SK-N-SH (cell line): Measurements from ENCODE around the gene EFHD1. TPM values are rescaled to one million over a fixed set of nuclear protein-coding genes. Genes with fewer than 3 reads are reported as not detected.

Experiments
- CTCF ChIA-PET: fragments of 300-600, 350-600 bp; formaldehyde crosslinking; extraction: SDS; loops from one replicate; lab custom pipeline; 2021; lab: Yijun Ruan, JAX
- POLR2A ChIA-PET: fragments of 350-600 bp; sonication (Branson Sonifier 250); formaldehyde crosslinking; extraction: SDS; loops from one replicate; lab custom pipeline; 2020; ENCODE audit warnings: antibody characterized with exemption, inconsistent platforms; lab: Yijun Ruan, JAX
- DNase-seq: peaks from one replicate; pipeline ENCODE4 v3.0.0; 2012
- H2AFZ ChIP-seq: fragments of 200-600 bp; sonication (generic); 2 replicates; pipeline ENCODE4 v1.8.1; 2016; ENCODE audit warnings: antibody characterized with exemption, mild to moderate bottlenecking, low read depth
- H3F3A ChIP-seq: fragments of 200-600 bp; sonication (generic); replicated peaks from 2 replicates; pipeline ENCODE3; 2016; ENCODE audit warnings: antibody characterized with exemption, mild to moderate bottlenecking; ENCODE audit not compliant: insufficient read depth
- H3K27ac ChIP-seq, 2 experiments: fragments of 200-500 bp in 1 of 2; fragments of 200-600 bp in 1 of 2; sonication (Bioruptor generic) in 1 of 2; sonication (generic), shearing (Covaris generic) in 1 of 2; 2 replicates each; pipeline versions ENCODE4 v1.5.1 to v1.6.1; 2014 to 2016; ENCODE audit warnings: low read depth in 2 of 2, inconsistent platforms in 1 of 2, low read length in 1 of 2, mild to moderate bottlenecking in 1 of 2, mixed read lengths in 1 of 2
- H3K27me3 ChIP-seq: fragments of 200-600 bp; sonication (generic), shearing (Covaris generic); 2 replicates; pipeline ENCODE4 v1.6.1; 2016; ENCODE audit warnings: mixed run types; ENCODE audit not compliant: insufficient read depth
- H3K36me3 ChIP-seq, 2 experiments: fragments of 200-500 bp in 1 of 2; fragments of 200-600 bp in 1 of 2; sonication (Bioruptor generic) in 1 of 2; sonication (generic) in 1 of 2; replicated peaks in 1 of 2; 2 replicates each; pipeline versions ENCODE3 to v1.5.1; 2014 to 2016; ENCODE audit warnings: low read length in 1 of 2, mild to moderate bottlenecking in 1 of 2; ENCODE audit not compliant: insufficient read depth in 2 of 2, control insufficient read depth in 1 of 2
- H3K4me1 ChIP-seq, 2 experiments: fragments of 200-500 bp in 1 of 2; fragments of 200-600 bp in 1 of 2; sonication (Bioruptor generic) in 1 of 2; sonication (generic), shearing (Covaris generic) in 1 of 2; 2 replicates each; pipeline versions ENCODE4 v1.5.1 to v1.6.1; 2014 to 2016; ENCODE audit warnings: low read depth in 1 of 2, low read length in 1 of 2, mixed run types in 1 of 2; ENCODE audit not compliant: insufficient read depth in 2 of 2, control insufficient read depth in 1 of 2
- H3K4me2 ChIP-seq: fragments of 200-600 bp; sonication (generic), shearing (Covaris generic); 2 replicates; pipeline ENCODE4 v1.6.1; 2017; ENCODE audit warnings: mixed run types
- H3K4me3 ChIP-seq, 2 experiments: fragments of 200-500 bp in 1 of 2; fragments of 200-600 bp in 1 of 2; sonication (Bioruptor generic) in 1 of 2; sonication (generic), shearing (Covaris generic) in 1 of 2; 2 replicates each; pipeline versions ENCODE4 v1.5.1 to v1.8.1; 2014 to 2016; ENCODE audit warnings: low read depth in 2 of 2, inconsistent platforms in 1 of 2, low read length in 1 of 2, mild to moderate bottlenecking in 1 of 2, mixed read lengths in 1 of 2, moderate library complexity in 1 of 2
- H3K79me2 ChIP-seq: fragments of 200-600 bp; sonication (generic); 2 replicates; pipeline ENCODE4 v1.8.1; 2017; ENCODE audit warnings: mild to moderate bottlenecking; ENCODE audit not compliant: insufficient read depth
- H3K9ac ChIP-seq: fragments of 200-600 bp; sonication (generic); 2 replicates; pipeline ENCODE4 v1.6.1; 2017; ENCODE audit warnings: mixed run types
- H3K9me2 ChIP-seq: fragments of 200-600 bp; sonication (generic); 2 replicates; pipeline ENCODE4 v1.6.1; 2017; ENCODE audit warnings: mixed run types
- H3K9me3 ChIP-seq: fragments of 200-600 bp; sonication (generic); 2 replicates; pipeline ENCODE4 v1.6.1; 2017; ENCODE audit warnings: mixed run types, mild to moderate bottlenecking, moderate library complexity
- H4K20me1 ChIP-seq: fragments of 200-600 bp; sonication (generic); 2 replicates; pipeline ENCODE4 v1.6.1; 2017; ENCODE audit warnings: mild to moderate bottlenecking, mixed run types; ENCODE audit not compliant: insufficient read depth
- CHD2 ChIP-seq: fragments of 150-350 bp; IDR thresholded peaks from 2 replicates; pipeline ENCODE4 v1.6.1; 2018; ENCODE audit warnings: low read length; ENCODE audit not compliant: partially characterized antibody
- CTCF ChIP-seq: fragments of 200-600 bp; sonication (generic); IDR thresholded peaks from 2 replicates; pipeline ENCODE4 v1.6.1; 2017; ENCODE audit warnings: antibody characterized with exemption, mild to moderate bottlenecking, moderate library complexity
- ELF1 ChIP-seq: IDR thresholded peaks from 2 replicates; pipeline ENCODE4 v1.4.0; 2012
- EP300 ChIP-seq, 2 experiments: IDR thresholded peaks; 2 replicates each; pipeline versions ENCODE4 v1.4.0 to v1.6.1; 2012; ENCODE audit warnings: borderline replicate concordance in 1 of 2, low read depth in 1 of 2, low read length in 1 of 2
- FOSL2 ChIP-seq: IDR thresholded peaks from 2 replicates; pipeline ENCODE4 v1.4.0; 2012; ENCODE audit warnings: low read depth, mild to moderate bottlenecking, moderate library complexity, borderline replicate concordance
- FOXJ3 ChIP-seq: sonication (generic); formaldehyde crosslinking; IDR thresholded peaks from 2 replicates; pipeline ENCODE4 v1.5.1; 2020; ENCODE audit warnings: mild to moderate bottlenecking, missing genetic modification reagents
- MEF2A ChIP-seq: IDR thresholded peaks from 2 replicates; pipeline ENCODE4 v1.4.0; 2012; ENCODE audit warnings: low read depth, borderline replicate concordance
- MXI1 ChIP-seq: IDR thresholded peaks from 2 replicates; pipeline ENCODE4 v1.6.1; 2012; ENCODE audit warnings: mild to moderate bottlenecking, low read depth, low read length, improper control_type of control experiment
- NFIC ChIP-seq: IDR thresholded peaks from 2 replicates; pipeline ENCODE4 v1.4.0; 2012; ENCODE audit warnings: borderline replicate concordance
- POLR2AphosphoS5 ChIP-seq: IDR thresholded peaks from 2 replicates; pipeline ENCODE4 v1.6.1; 2012; ENCODE audit warnings: low read depth, low read length
- RCOR1 ChIP-seq: fragments of 150-350 bp; IDR thresholded peaks from 2 replicates; pipeline ENCODE4 v1.6.1; 2017; ENCODE audit warnings: antibody characterized with exemption, low read length
- RXRA ChIP-seq: IDR thresholded peaks from 2 replicates; pipeline ENCODE4 v1.4.0; 2012; ENCODE audit warnings: low read depth, mild to moderate bottlenecking, borderline replicate concordance
- TCF12 ChIP-seq: IDR thresholded peaks from 2 replicates; pipeline ENCODE4 v1.4.0; 2012
- YY1 ChIP-seq: IDR thresholded peaks from 2 replicates; pipeline ENCODE4 v1.4.0; 2012; ENCODE audit warnings: low read depth, mild to moderate bottlenecking
- ZBTB33 ChIP-seq: IDR thresholded peaks from 2 replicates; pipeline ENCODE4 v1.4.0; 2012; ENCODE audit warnings: low read depth, borderline replicate concordance
- WGBS: methylation state at CpG from one replicate; pipeline ENCODE4 v1.1.6; 2017; ENCODE audit warnings: low lambda C conversion rate; 5-methylcytosine and 5-hydroxymethylcytosine counted together
- polyA plus RNA-seq, 3 experiments: library from polyadenylated mRNA; depleted of rRNA; stranded (reverse); fragments of >200 nt; gene quantifications; 2 replicates each; pipeline ENCODE4 v1.2.3, GENCODE V29; 2012
- TF ChIP-seq, protein P1 (sequence below): IDR thresholded peaks from 2 replicates; pipeline ENCODE4 v1.4.0; 2012; ENCODE audit warnings: low read depth

The EFHD1 gene
- polyA plus RNA-seq, 1 of the 3 experiments (the other 2 are of a cell fraction): not detected

GRCh38 chr2:232592772-232593395 lies 40.5 kb upstream of the EFHD1 start:
- no peaks in the 10 kb centered on the region for H3K27me3 ChIP-seq
- ChIA-PET CTCF (interaction anchor here (1.2 to 1.4 kb wide), 2 partner anchors 12 kb away, joined by 5 to 8 read pairs; no protein-coding TSS in a partner anchor), POLR2A (no interaction called here)
- WGBS: 89% methylated on average over 3 of the region's 3 CpGs
- no peaks in the 10 kb centered on the region for H3K9me2 ChIP-seq
- H3K79me2 ChIP-seq: no peaks in the 10 kb centered on the region
- H3K4me2 ChIP-seq: peak overlapping the region; percentile 17
- no peaks in the 10 kb centered on the region for H3K9me3 ChIP-seq
- H3K4me1 ChIP-seq: peaks cover 6 to 12% of the 10 kb centered on the region in 2 experiments; a peak in 2 of 4 replicates
- TF ChIP-seq MXI1 (no peak), MEF2A (peak; percentile 81), FOSL2 (peak; percentile 59; the same call in 1 of the 2 replicates), CTCF (peak; percentile 23; the same call in 1 of the 2 replicates)
- H3F3A ChIP-seq: peaks cover 4% of the 10 kb centered on the region
- no peak overlapping the region for H2AFZ ChIP-seq
- H3K4me3 ChIP-seq: no peak overlapping the region
- no peak for DNase-seq
- no peak overlapping the region for H3K9ac ChIP-seq
- no peaks in the 10 kb centered on the region for H3K36me3 ChIP-seq
- no peaks in the 10 kb centered on the region for H4K20me1 ChIP-seq
- H3K27ac ChIP-seq: peak overlapping the region in 1 of 2 experiments; percentile 49; a peak in 1 of 4 replicates

GRCh38 chr2:232593982-232594381 lies 39.4 kb upstream of the EFHD1 start:
- ChIA-PET POLR2A (no interaction called here), CTCF (interaction anchor here (0.6 to 1.2 kb wide), 3 partner anchors 11 to 657 kb away, joined by 3 to 5 read pairs (median 3); no protein-coding TSS in a partner anchor)
- WGBS: 77% methylated on average over 5 of the region's 7 CpGs
- Histone ChIP-seq H3K9me2 (no peaks in the 10 kb centered on the region), H3F3A (peaks cover 3% of the 10 kb centered on the region), H3K4me2 (no peak overlapping the region), H3K9me3 (no peaks in the 10 kb centered on the region), H3K27me3 (no peaks in the 10 kb centered on the region), H3K4me1 (peaks cover 5 to 6% of the 10 kb centered on the region in 2 experiments; a peak in 2 of 4 replicates), H3K79me2 (no peaks in the 10 kb centered on the region), H2AFZ (no peak overlapping the region), H3K36me3 (no peaks in the 10 kb centered on the region), H4K20me1 (no peaks in the 10 kb centered on the region), H3K9ac (no peak overlapping the region), H3K4me3 (no peak overlapping the region), H3K27ac (no peak overlapping the region)
- TF ChIP-seq NFIC: no peak
- no peak for TF ChIP-seq POLR2AphosphoS5
- no peak for TF ChIP-seq EP300 (IDR thresholded peaks at IDR 0.05; ENCODE audit: borderline replicate concordance in 1 of 2, low read depth in 1 of 2, low read length in 1 of 2)
- no peak for TF ChIP-seq CTCF
- TF ChIP-seq ZBTB33: no peak
- no peak for TF ChIP-seq RCOR1
- TF ChIP-seq ELF1: no peak
- no peak for TF ChIP-seq FOSL2
- no peak for TF ChIP-seq CHD2
- TF ChIP-seq RXRA: no peak
- TF ChIP-seq, protein P1, sequence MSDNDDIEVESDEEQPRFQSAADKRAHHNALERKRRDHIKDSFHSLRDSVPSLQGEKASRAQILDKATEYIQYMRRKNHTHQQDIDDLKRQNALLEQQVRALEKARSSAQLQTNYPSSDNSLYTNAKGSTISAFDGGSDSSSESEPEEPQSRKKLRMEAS: no peak
- TF ChIP-seq FOXJ3 (CRISPR knock-in tag): no peak
- no peak for TF ChIP-seq TCF12
- no peak for TF ChIP-seq YY1
- DNase-seq: no peak
